HepG2 (cell line): ENCODE measurements around the gene CCDC121. TPM values are rescaled to one million over a fixed set of nuclear protein-coding genes. Genes with fewer than 3 reads are reported as not detected.

Source experiments
- BRCA1 ChIP-seq: sonication (generic); formaldehyde crosslinking; IDR thresholded peaks from 2 replicates; pipeline ENCODE4 v1.4.0; 2020; ENCODE audit warnings: missing genetic modification reagents
- CCAR2 ChIP-seq: fragments of 200-400 bp; formaldehyde crosslinking; optimal IDR thresholded peaks from 2 replicates; pipeline ENCODE3; 2018; ENCODE audit warnings: low read depth, mild to moderate bottlenecking, low read length, moderate library complexity
- CEBPZ ChIP-seq: IDR thresholded peaks from 2 replicates; pipeline ENCODE4 v1.6.1; 2012; ENCODE audit warnings: low read length, improper control_type of control experiment
- NR2F6 ChIP-seq, 2 experiments: IDR thresholded peaks; 2 replicates each; pipeline ENCODE4 v1.6.1; 2016; ENCODE audit warnings: antibody characterized with exemption in 1 of 2, mild to moderate bottlenecking in 1 of 2
- POLR2AphosphoS2 ChIP-seq: IDR thresholded peaks from 2 replicates; pipeline ENCODE4 v1.6.1; 2011; ENCODE audit warnings: low read depth, low read length, improper control_type of control experiment
- PRDM10 ChIP-seq: sonication (generic); formaldehyde crosslinking; IDR thresholded peaks from 2 replicates; pipeline ENCODE4 v1.4.0; 2020; ENCODE audit warnings: low read depth, missing genetic modification reagents
- REPIN1 ChIP-seq: sonication (generic); formaldehyde crosslinking; IDR thresholded peaks from 2 replicates; pipeline ENCODE4 v1.8.0; 2022; ENCODE audit warnings: missing genetic modification reagents, low read depth, mild to moderate bottlenecking, borderline replicate concordance
- RFX3 ChIP-seq: IDR thresholded peaks from 2 replicates; pipeline ENCODE4 v1.6.1; 2016; ENCODE audit warnings: missing biosample characterization, missing genetic modification reagents
- SMC3 ChIP-seq: IDR thresholded peaks from 2 replicates; pipeline ENCODE4 v1.6.1; 2011; ENCODE audit warnings: low read length, improper control_type of control experiment
- SP5 ChIP-seq: IDR thresholded peaks from 2 replicates; pipeline ENCODE4 v1.6.1; 2016; ENCODE audit warnings: low read depth, borderline replicate concordance
- ZBTB42 ChIP-seq: sonication (generic); formaldehyde crosslinking; IDR thresholded peaks from 2 replicates; pipeline ENCODE4 v1.5.0; 2020; ENCODE audit warnings: mild to moderate bottlenecking, missing genetic modification reagents
- ZBTB49 ChIP-seq: sonication (generic); formaldehyde crosslinking; IDR thresholded peaks from 2 replicates; pipeline ENCODE4 v1.4.0; 2020; ENCODE audit warnings: missing genetic modification reagents, borderline replicate concordance
- ZNF160 ChIP-seq: sonication (generic); formaldehyde crosslinking; IDR thresholded peaks from 2 replicates; pipeline ENCODE4 v1.8.0; 2022; ENCODE audit warnings: mild to moderate bottlenecking, inconsistent platforms, missing genetic modification reagents
- ZNF326 ChIP-seq: sonication (generic); formaldehyde crosslinking; IDR thresholded peaks from 2 replicates; pipeline ENCODE4 v1.4.0; 2020; ENCODE audit warnings: missing genetic modification reagents, borderline replicate concordance
- ZNF33B ChIP-seq: sonication (generic); formaldehyde crosslinking; IDR thresholded peaks from 2 replicates; pipeline ENCODE4 v1.5.1; 2020; ENCODE audit warnings: mild to moderate bottlenecking, missing genetic modification reagents
- ZNF430 ChIP-seq: sonication (generic); formaldehyde crosslinking; IDR thresholded peaks from 2 replicates; pipeline ENCODE4 v1.9.0; 2021; ENCODE audit warnings: mild to moderate bottlenecking, missing genetic modification reagents
- ZNF431 ChIP-seq: sonication (generic); formaldehyde crosslinking; IDR thresholded peaks from 2 replicates; pipeline ENCODE4 v1.9.0; 2022; ENCODE audit warnings: missing genetic modification reagents, low read depth, mild to moderate bottlenecking, borderline replicate concordance
- ZNF572 ChIP-seq: sonication (generic); formaldehyde crosslinking; IDR thresholded peaks from 2 replicates; pipeline ENCODE4 v1.5.1; 2020; ENCODE audit warnings: mild to moderate bottlenecking, missing genetic modification reagents
- ZNF850 ChIP-seq: sonication (generic); formaldehyde crosslinking; conservative IDR thresholded peaks from 2 replicates; pipeline ENCODE4 v1.9.0; 2021; ENCODE audit warnings: mild to moderate bottlenecking, missing genetic modification reagents
- polyA plus RNA-seq, 8 experiments: library from polyadenylated mRNA; depleted of rRNA in 3 of 8; stranded (reverse) in 7 of 8; unstranded in 1 of 8; fragments of >200 nt; fragmentation: Illumina TruSeq in 4 of 8; extraction: Trizol in 4 of 8; gene quantifications; 2 replicates each; pipeline versions ENCODE4 v1.2.1 to v1.2.3, GENCODE V29; 2011 to 2016; ENCODE audit warnings: low read depth in 4 of 8, missing spikeins in 1 of 8, mixed read lengths in 1 of 8; ENCODE audit not compliant: insufficient read depth in 1 of 8
- total RNA-seq, 5 experiments: library from RNA; depleted of rRNA; stranded (reverse); fragments of >200 nt; fragmentation: Illumina TruSeq; extraction: Trizol; gene quantifications; 2 replicates each; pipeline ENCODE4 v1.2.3, GENCODE V29; 2016; ENCODE audit warnings: low read depth in 1 of 5

Gene CCDC121
- total and polyA plus RNA-seq, 2 of the 13 experiments (the other 11 are each of a cell fraction or from before 2014, with no cell fraction given) = 1.9 to 3.0 TPM

- TF ChIP-seq ZNF572 (CRISPR knock-in tag) = peak; percentile 98
- TF ChIP-seq ZNF430 = peak; percentile 96; the same call in 1 of the 2 replicates
- no peak for TF ChIP-seq POLR2AphosphoS2
- TF ChIP-seq CCAR2 = peak; percentile 97
- TF ChIP-seq ZNF33B = peak; percentile 84; the same call in 1 of the 2 replicates
- peak; percentile 98 for TF ChIP-seq ZNF431 (CRISPR knock-in tag)
- TF ChIP-seq RFX3 (CRISPR knock-in tag) = no peak
- TF ChIP-seq NR2F6 (IDR thresholded peaks at IDR 0.05) = 0 out of 2 replicates have a peak, but pooled peaks have one; percentile 43
- TF ChIP-seq NR2F6 (CRISPR knock-in tag; IDR thresholded peaks at IDR 0.05) = no peak
- peak; percentile 71; the same call in 1 of the 2 replicates for TF ChIP-seq PRDM10 (CRISPR knock-in tag)
- TF ChIP-seq BRCA1 (CRISPR knock-in tag) = peak; percentile 94; the same call in 1 of the 2 replicates
- TF ChIP-seq ZNF160 (CRISPR knock-in tag) = peak; percentile 84
- TF ChIP-seq SMC3 = no peak
- TF ChIP-seq CEBPZ = no peak
- no peak for TF ChIP-seq SP5 (CRISPR knock-in tag)
- TF ChIP-seq ZBTB42 = 0 out of 2 replicates have a peak, but pooled peaks have one; percentile 20
- no peak for TF ChIP-seq ZNF326
- peak; percentile 91; the same call in 1 of the 2 replicates for TF ChIP-seq ZBTB49
- TF ChIP-seq ZNF850 (CRISPR knock-in tag) = no peak
- TF ChIP-seq REPIN1 = peak; percentile 98
Measured at GRCh38 chr2:27663285-27664153, 34.7 kb upstream of the CCDC121 start, which contains the start of the genes SLC4A1AP and SUPT7L (continued).
